Body of pancreas (tissue), 4 donors: ENCODE results near the gene NOP14. TPM values are rescaled to one million over a fixed set of nuclear protein-coding genes. Genes with fewer than 3 reads are reported as not detected.

Experiments
- ATAC-seq: fragments of 150-250 bp; one replicate; pipeline ENCODE4 v1.9.1; 2016
- DNase-seq, 4 donors: peaks; one replicate each; pipeline ENCODE4 v3.0.0-alpha.2; 2019
- H3K27ac ChIP-seq, 4 donors: fragments of 200-600 bp; sonication (generic); 1 replicate in 3 of 4; 2 replicates in 1 of 4; pipeline versions ENCODE4 v1.5.1 to v1.6.1; 2016 to 2019; ENCODE audit warnings: mild to moderate bottlenecking in 1 of 4, mixed read lengths in 1 of 4, moderate library complexity in 1 of 4
- H3K27me3 ChIP-seq, 2 donors: fragments of 200-600 bp; sonication (generic); one replicate each; pipeline ENCODE4 v1.6.0; 2016; ENCODE audit warnings: mild to moderate bottlenecking in 1 of 2
- H3K36me3 ChIP-seq, 2 donors: fragments of 200-600 bp; sonication (generic); replicated peaks in 1 of 2; 2 replicates each; pipeline ENCODE4 v1.5.1; 2016; ENCODE audit warnings: low read depth in 2 of 2; ENCODE audit not compliant: insufficient read depth in 1 of 2
- H3K4me1 ChIP-seq: fragments of 200-600 bp; sonication (generic); one replicate; pipeline ENCODE4 v1.6.0; 2016
- H3K4me3 ChIP-seq, 2 donors: fragments of 200-600 bp; sonication (generic); 1 replicate in 1 of 2; 2 replicates in 1 of 2; pipeline ENCODE4 v1.5.1; 2016 to 2019
- H3K9me3 ChIP-seq, 3 donors: fragments of 200-600 bp; sonication (generic); 1 replicate in 2 of 3; 2 replicates in 1 of 3; pipeline ENCODE4 v1.5.1; 2016
- POLR2A ChIP-seq, 3 donors: fragments of 450-650 bp; IDR thresholded peaks; one replicate each; pipeline ENCODE4 v1.6.1; 2016; ENCODE audit warnings: antibody characterized with exemption in 3 of 3, mild to moderate bottlenecking in 2 of 3
- WGBS, 2 donors: methylation state at CpG; one replicate each; pipeline ENCODE4 v1.1.5; 2017; 5-methylcytosine and 5-hydroxymethylcytosine counted together
- intact Hi-C: fragments of 100-400 bp; cut with DNase I; formaldehyde crosslinking; loops from one replicate; pipeline ENCODE4 v1.15.1; 2023
- total RNA-seq, 2 donors: library from RNA; depleted of rRNA; stranded (reverse); fragments of >200 nt; gene quantifications; one replicate each; pipeline ENCODE4 v1.1.0, GENCODE V29; 2016
- TF ChIP-seq, protein P1 (sequence below), 7 experiments: fragments of 450-650 bp in 4 of 7; fragments of 200-600 bp in 3 of 7; sonication (generic) in 3 of 7; IDR thresholded peaks; one replicate each; pipeline ENCODE4 v1.5.1; 2016 to 2019; ENCODE audit warnings: antibody characterized with exemption in 7 of 7

Gene NOP14
- total RNA-seq, 2 donors from 2014 or later = 20.0 to 20.1 TPM

DNA sequence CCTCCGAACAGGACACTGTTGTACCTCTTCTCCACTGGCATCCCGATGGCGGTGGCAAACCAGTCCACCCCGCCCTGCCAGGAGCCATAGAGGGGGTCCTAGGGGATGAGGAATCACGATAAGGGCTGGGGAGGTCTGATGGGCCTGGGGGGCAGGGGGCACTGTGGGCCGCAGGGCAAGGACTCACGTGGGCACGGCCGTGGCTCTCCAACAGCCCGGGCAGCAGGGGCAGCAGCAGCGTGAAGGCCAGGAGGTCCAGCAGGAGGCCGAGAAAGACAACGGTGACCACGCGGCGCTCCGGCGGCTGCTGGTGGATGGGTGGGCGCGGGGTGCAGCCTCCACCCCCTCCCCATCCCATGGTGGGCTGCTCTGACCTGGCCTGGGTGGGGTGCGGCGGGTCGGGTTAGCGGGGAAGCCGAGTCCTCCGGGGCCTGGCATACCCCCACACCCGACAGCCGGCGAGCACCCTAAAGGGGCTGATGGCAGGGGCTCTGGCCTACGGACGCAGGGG lies 29.6 kb downstream of the NOP14 start:
- H3K4me3 ChIP-seq = peak overlapping the region; percentile 87
- no peaks in the 10 kb centered on the region for H3K9me3 ChIP-seq
- DNase-seq = peak in 2 of 4 donors; percentile 33 to 35
- ATAC-seq = no peak
- WGBS, 2 donors = 20 to 75% methylated on average over 4 to 30 of the region's 31 CpGs
- H3K27ac ChIP-seq = peak overlapping the region in 3 of 4 donors; percentile 51 to 92 (median 72)
- TF ChIP-seq, protein P1, sequence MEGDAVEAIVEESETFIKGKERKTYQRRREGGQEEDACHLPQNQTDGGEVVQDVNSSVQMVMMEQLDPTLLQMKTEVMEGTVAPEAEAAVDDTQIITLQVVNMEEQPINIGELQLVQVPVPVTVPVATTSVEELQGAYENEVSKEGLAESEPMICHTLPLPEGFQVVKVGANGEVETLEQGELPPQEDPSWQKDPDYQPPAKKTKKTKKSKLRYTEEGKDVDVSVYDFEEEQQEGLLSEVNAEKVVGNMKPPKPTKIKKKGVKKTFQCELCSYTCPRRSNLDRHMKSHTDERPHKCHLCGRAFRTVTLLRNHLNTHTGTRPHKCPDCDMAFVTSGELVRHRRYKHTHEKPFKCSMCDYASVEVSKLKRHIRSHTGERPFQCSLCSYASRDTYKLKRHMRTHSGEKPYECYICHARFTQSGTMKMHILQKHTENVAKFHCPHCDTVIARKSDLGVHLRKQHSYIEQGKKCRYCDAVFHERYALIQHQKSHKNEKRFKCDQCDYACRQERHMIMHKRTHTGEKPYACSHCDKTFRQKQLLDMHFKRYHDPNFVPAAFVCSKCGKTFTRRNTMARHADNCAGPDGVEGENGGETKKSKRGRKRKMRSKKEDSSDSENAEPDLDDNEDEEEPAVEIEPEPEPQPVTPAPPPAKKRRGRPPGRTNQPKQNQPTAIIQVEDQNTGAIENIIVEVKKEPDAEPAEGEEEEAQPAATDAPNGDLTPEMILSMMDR (IDR thresholded peaks at IDR 0.05) = no peak
- TF ChIP-seq POLR2A (IDR thresholded peaks at IDR 0.05) = no peak
- peaks cover 61% of the 10 kb centered on the region for H3K4me1 ChIP-seq
- intact Hi-C loops = no loop called here
- no peaks in the 10 kb centered on the region for H3K27me3 ChIP-seq
- H3K36me3 ChIP-seq = peaks cover 0 to 5% of the 10 kb centered on the region in 2 donors

DNA sequence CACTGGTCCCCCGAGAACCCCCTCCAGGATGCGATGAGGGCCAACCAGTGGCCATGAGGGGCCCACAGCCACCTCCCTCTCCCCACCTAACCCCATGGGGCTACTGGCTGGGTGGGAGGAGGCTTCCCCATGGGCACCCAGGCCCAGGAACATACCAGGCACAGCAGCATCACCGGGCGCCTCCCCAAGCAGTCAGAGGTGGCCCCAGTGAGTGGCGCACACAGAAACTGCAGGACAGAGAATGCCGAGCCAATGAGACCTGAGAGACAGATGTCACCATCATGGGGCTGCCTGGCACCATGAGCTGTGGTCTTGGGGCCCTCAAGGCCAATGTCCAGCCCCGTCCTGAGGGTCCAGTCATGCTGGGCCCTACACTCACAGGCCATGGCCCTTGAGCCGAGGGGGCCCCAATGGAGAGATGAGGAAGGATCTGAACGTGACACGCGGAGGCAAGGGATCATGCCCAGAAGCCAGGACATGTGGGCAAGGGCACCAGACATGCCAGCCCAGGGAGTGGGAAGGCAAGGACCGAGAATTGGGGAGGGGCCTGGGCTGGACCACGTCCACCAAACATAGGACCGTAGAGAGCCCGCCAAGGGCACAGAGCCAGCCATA lies 30.1 kb downstream of the NOP14 start:
- H3K4me3 ChIP-seq = no peak overlapping the region
- no peaks in the 10 kb centered on the region for H3K9me3 ChIP-seq
- peak overlapping the region in 3 of 4 donors; percentile 72 to 92 (median 77) for H3K27ac ChIP-seq
- intact Hi-C loops = no loop called here
- H3K27me3 ChIP-seq = no peaks in the 10 kb centered on the region
- H3K36me3 ChIP-seq = peaks cover 0 to 5% of the 10 kb centered on the region in 2 donors
- peaks cover 61% of the 10 kb centered on the region for H3K4me1 ChIP-seq
- 55 to 65% methylated on average over 6 to 15 of the region's 15 CpGs for WGBS, 2 donors
- ATAC-seq (no peak), DNase-seq (peak in 3 of 4 donors; percentile 37 to 50 (median 40))
- TF ChIP-seq POLR2A (IDR thresholded peaks at IDR 0.05) = no peak
- TF ChIP-seq, protein P1 (IDR thresholded peaks at IDR 0.05) = no peak

DNA sequence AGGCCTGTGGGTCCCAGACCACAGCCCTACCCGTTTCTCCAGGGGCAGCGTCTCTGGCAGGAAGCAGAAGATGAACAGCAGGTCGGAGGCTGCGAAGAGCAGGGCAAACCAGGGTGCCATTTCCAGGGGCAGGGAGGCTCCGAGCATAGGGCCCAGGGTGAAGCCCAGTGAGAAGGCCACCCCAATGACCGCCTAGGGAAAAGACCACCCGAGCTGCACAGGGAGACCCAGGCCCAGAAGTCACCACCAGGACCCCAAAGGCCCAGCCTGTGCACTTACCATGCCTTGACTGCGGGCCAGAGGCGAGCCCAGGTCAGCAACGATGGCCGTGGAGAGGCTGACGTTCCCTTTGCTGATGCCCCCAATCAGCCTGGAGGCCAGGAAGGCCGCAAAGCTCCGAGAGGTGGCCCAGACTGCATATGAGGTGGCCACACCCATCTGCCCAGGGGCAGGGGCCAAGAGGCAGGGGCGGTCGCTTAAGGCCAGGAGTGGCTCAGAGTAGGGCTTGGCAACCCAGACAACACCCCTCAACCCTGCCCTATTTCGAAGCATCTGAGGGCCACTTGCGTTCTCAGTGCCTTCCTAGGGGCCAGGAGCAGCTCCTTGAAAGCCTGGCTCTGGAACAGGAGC lies 30.8 kb downstream of the NOP14 start:
- no peaks in the 10 kb centered on the region for H3K27me3 ChIP-seq
- DNase-seq (peak in 3 of 4 donors; percentile 6 to 18 (median 13)), ATAC-seq (no peak)
- no peak overlapping the region for H3K4me3 ChIP-seq
- H3K36me3 ChIP-seq = peaks cover 0 to 3% of the 10 kb centered on the region in 2 donors
- no peaks in the 10 kb centered on the region for H3K9me3 ChIP-seq
- H3K27ac ChIP-seq = peak overlapping the region in 2 of 4 donors; percentile 77 to 92
- H3K4me1 ChIP-seq = peaks cover 60% of the 10 kb centered on the region
- WGBS, 2 donors = 78 to 83% methylated on average over 11 to 18 of the region's 18 CpGs
- TF ChIP-seq, protein P1 (IDR thresholded peaks at IDR 0.05) = no peak
- TF ChIP-seq POLR2A (IDR thresholded peaks at IDR 0.05) = no peak
- intact Hi-C loops = no loop called here

DNA sequence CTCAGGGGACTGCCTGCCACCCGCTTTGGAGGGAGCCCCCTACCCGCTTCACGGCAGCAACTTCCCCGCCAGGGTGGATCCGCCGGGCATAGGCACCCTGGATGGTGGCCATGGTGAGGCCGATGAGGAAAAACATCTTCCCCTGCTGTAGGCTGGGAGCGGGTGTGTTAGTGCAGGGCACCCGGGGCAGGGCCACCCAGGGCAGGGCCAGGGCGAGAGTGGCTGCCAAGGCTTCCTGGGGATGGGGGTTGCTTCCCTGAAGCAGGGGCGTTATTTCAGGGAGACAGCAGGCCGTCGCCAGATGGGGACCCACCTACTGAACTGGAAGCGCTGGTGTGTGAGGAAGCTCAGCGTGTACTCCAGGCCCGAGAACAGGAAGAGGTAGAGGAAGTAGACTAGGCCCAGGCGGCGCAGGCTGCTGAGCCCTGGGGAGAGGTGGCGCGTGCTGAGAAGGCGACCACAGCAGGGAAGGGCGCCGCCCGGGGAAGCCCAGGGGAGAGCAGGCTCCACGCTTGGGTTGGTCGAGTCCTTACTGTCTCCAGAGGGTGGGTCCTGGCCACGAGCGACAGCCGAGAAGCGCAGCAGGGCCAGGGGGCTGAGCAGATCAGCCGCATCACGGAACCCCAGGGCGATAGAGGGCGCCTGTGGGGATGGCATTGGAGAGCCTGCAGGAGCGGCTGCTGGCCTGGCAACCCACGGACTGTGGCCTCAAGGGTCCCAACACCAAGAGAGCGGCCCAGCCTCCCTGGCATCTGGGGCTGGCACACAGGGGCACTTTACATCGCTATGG lies 31.5 kb downstream of the NOP14 start:
- Histone ChIP-seq H3K36me3 (peaks cover 0 to 6% of the 10 kb centered on the region in 2 donors), H3K9me3 (no peaks in the 10 kb centered on the region), H3K4me1 (peaks cover 53% of the 10 kb centered on the region), H3K27ac (peak overlapping the region; percentile 77 to 92 (median 78)), H3K4me3 (no peak overlapping the region), H3K27me3 (no peaks in the 10 kb centered on the region)
- DNase-seq (peak; percentile 18 to 68 (median 38)), ATAC-seq (no peak)
- TF ChIP-seq POLR2A (IDR thresholded peaks at IDR 0.05) = no peak
- TF ChIP-seq, protein P1 (IDR thresholded peaks at IDR 0.05) = no peak
- intact Hi-C loops = no loop called here
- WGBS, 2 donors = 79 to 86% methylated on average over 17 to 35 of the region's 38 CpGs
